ENCODE measurements around the gene CGNL1.

DNA sequence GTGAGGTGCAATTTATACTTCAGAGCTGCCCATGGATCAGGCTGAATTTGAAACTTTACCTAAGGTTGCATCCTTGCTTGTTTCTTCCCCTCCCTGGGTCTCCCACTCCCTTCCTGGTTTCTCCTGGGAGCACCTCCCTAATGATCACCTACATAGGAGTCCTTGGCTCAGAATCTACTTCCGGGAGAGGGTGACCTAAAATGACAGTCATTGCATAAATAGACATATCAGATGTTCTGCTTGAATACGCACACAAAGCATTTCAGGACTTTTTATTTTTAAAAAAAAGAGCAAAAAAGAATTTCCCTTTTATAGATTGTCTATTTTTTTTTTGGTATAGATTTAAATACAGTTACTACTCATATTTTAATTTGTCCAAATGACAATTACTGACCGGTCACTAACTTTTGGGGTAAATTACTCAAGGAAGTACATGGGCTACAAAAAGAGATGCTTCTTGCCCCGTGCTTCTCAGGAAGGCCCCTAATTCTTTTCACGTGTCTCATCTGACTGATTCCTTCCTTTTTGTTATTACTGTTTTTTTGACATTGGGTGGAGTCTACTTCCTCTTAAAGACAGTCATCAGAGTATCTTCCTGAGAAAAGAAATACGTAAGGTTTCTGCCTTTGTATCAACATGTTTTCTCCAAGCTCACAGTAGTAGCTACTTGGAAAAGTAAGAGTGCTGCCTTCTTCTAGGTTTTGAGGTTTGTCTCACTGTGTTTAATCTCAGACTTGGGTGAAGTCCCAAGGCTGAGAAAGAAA is 210.5 kb downstream of the CGNL1 start:
- TF ChIP-seq, protein P1, sequence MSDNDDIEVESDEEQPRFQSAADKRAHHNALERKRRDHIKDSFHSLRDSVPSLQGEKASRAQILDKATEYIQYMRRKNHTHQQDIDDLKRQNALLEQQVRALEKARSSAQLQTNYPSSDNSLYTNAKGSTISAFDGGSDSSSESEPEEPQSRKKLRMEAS (IDR thresholded peaks at IDR 0.05; ENCODE audit: low read depth) = no peak
- TF ChIP-seq, protein P2, sequence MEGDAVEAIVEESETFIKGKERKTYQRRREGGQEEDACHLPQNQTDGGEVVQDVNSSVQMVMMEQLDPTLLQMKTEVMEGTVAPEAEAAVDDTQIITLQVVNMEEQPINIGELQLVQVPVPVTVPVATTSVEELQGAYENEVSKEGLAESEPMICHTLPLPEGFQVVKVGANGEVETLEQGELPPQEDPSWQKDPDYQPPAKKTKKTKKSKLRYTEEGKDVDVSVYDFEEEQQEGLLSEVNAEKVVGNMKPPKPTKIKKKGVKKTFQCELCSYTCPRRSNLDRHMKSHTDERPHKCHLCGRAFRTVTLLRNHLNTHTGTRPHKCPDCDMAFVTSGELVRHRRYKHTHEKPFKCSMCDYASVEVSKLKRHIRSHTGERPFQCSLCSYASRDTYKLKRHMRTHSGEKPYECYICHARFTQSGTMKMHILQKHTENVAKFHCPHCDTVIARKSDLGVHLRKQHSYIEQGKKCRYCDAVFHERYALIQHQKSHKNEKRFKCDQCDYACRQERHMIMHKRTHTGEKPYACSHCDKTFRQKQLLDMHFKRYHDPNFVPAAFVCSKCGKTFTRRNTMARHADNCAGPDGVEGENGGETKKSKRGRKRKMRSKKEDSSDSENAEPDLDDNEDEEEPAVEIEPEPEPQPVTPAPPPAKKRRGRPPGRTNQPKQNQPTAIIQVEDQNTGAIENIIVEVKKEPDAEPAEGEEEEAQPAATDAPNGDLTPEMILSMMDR (IDR thresholded peaks at IDR 0.05) = no peak
- TF ChIP-seq, protein P3, sequence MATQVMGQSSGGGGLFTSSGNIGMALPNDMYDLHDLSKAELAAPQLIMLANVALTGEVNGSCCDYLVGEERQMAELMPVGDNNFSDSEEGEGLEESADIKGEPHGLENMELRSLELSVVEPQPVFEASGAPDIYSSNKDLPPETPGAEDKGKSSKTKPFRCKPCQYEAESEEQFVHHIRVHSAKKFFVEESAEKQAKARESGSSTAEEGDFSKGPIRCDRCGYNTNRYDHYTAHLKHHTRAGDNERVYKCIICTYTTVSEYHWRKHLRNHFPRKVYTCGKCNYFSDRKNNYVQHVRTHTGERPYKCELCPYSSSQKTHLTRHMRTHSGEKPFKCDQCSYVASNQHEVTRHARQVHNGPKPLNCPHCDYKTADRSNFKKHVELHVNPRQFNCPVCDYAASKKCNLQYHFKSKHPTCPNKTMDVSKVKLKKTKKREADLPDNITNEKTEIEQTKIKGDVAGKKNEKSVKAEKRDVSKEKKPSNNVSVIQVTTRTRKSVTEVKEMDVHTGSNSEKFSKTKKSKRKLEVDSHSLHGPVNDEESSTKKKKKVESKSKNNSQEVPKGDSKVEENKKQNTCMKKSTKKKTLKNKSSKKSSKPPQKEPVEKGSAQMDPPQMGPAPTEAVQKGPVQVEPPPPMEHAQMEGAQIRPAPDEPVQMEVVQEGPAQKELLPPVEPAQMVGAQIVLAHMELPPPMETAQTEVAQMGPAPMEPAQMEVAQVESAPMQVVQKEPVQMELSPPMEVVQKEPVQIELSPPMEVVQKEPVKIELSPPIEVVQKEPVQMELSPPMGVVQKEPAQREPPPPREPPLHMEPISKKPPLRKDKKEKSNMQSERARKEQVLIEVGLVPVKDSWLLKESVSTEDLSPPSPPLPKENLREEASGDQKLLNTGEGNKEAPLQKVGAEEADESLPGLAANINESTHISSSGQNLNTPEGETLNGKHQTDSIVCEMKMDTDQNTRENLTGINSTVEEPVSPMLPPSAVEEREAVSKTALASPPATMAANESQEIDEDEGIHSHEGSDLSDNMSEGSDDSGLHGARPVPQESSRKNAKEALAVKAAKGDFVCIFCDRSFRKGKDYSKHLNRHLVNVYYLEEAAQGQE (IDR thresholded peaks at IDR 0.05; ENCODE audit: low read depth, low read length) = no peak
- TF ChIP-seq, protein P4, sequence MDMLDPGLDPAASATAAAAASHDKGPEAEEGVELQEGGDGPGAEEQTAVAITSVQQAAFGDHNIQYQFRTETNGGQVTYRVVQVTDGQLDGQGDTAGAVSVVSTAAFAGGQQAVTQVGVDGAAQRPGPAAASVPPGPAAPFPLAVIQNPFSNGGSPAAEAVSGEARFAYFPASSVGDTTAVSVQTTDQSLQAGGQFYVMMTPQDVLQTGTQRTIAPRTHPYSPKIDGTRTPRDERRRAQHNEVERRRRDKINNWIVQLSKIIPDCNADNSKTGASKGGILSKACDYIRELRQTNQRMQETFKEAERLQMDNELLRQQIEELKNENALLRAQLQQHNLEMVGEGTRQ (IDR thresholded peaks at IDR 0.05; ENCODE audit: borderline replicate concordance, low read depth, low read length) = no peak
- TF ChIP-seq EP300 (IDR thresholded peaks at IDR 0.05; ENCODE audit: borderline replicate concordance in 1 of 2, low read depth in 1 of 2, low read length in 1 of 2) (no peak), RFX5 (IDR thresholded peaks at IDR 0.05; ENCODE audit: low read length) (no peak)
